HCT116 (cell line): ENCODE measurements around the gene BCL11B. TPM values are rescaled to one million over a fixed set of nuclear protein-coding genes. Genes with fewer than 3 reads are reported as not detected.

Experiments
- ATAC-seq: fragments of 200-7000 bp; cut with Tn5 transposase; 2 replicates; pipeline ENCODE4 v1.9.1; 2020; ENCODE audit warnings: mild to moderate bottlenecking, moderate library complexity
- BruUV-seq: library from RNA; stranded (reverse); fragments of 400-500 nt; replicated peaks from 2 replicates; lab custom pipeline; 2021; lab: Mats Ljungman, UMichigan
- CTCF ChIA-PET: fragments of 300-600 bp; sonication (Branson Sonifier 250); formaldehyde crosslinking; loops from one replicate; lab custom pipeline; 2021; ENCODE audit warnings: antibody characterized with exemption; lab: Charles Lee
- POLR2A ChIA-PET: fragments of 300-600, 350-600 bp; sonication (Branson Sonifier 250); formaldehyde crosslinking; loops from one replicate; lab custom pipeline; 2021; ENCODE audit warnings: antibody characterized with exemption; lab: Charles Lee
- RAD21 ChIA-PET, 2 experiments: fragments of 300-600 bp; sonication (Branson Sonifier 250); formaldehyde crosslinking; loops; one replicate each; lab custom pipeline; 2023; ENCODE audit warnings: low total read pairs in 2 of 2; ENCODE audit not compliant: uncharacterized antibody in 2 of 2, unreplicated experiment in 2 of 2, low non-redundant PET in 1 of 2; lab: Charles Lee
- DNase-seq: peaks from one replicate; pipeline ENCODE4 v3.0.0-alpha.2; 2010; ENCODE audit warnings: low read depth, low spot score
- H2AFZ ChIP-seq: fragments of 200-600 bp; shearing (Covaris generic), sonication (generic); 2 replicates; pipeline ENCODE4 v1.6.1; 2017; ENCODE audit warnings: low read depth, mixed run types, mixed read lengths, antibody characterized with exemption, low read length; ENCODE audit not compliant: poor library complexity, severe bottlenecking
- H3K27ac ChIP-seq: 2 replicates; pipeline ENCODE4 v1.5.1; 2012; ENCODE audit warnings: low read depth, low read length
- H3K27me3 ChIP-seq: fragments of 200-600 bp; sonication (generic); 2 replicates; pipeline ENCODE4 v1.6.1; 2016; ENCODE audit warnings: mixed run types, low read length, mixed read lengths; ENCODE audit not compliant: insufficient read depth
- H3K36me3 ChIP-seq, 2 experiments: fragments of 200-500 bp in 1 of 2; fragments of 200-600 bp in 1 of 2; sonication (Bioruptor generic) in 1 of 2; sonication (generic) in 1 of 2; 2 replicates each; pipeline versions ENCODE4 v1.5.1 to v1.6.1; 2014 to 2016; ENCODE audit warnings: low read length in 2 of 2, inconsistent platforms in 1 of 2, mixed read lengths in 1 of 2, mixed run types in 1 of 2; ENCODE audit not compliant: insufficient read depth in 2 of 2, control insufficient read depth in 1 of 2
- H3K4me1 ChIP-seq, 2 experiments: fragments of 200-600 bp in 1 of 2; sonication (generic) in 1 of 2; 2 replicates each; pipeline versions ENCODE4 v1.5.1 to v1.6.1; 2012 to 2017; ENCODE audit warnings: low read length in 2 of 2, inconsistent platforms in 1 of 2, mild to moderate bottlenecking in 1 of 2, mixed read lengths in 1 of 2, mixed run types in 1 of 2, moderate library complexity in 1 of 2; ENCODE audit not compliant: insufficient read depth in 2 of 2, control insufficient read depth in 1 of 2
- H3K4me2 ChIP-seq: fragments of 200-600 bp; sonication (generic); 2 replicates; pipeline ENCODE4 v1.6.1; 2017; ENCODE audit warnings: mixed run types, low read length, mixed read lengths
- H3K4me3 ChIP-seq, 2 experiments: fragments of 200-600 bp in 1 of 2; sonication (generic) in 1 of 2; replicated peaks in 1 of 2; 2 replicates each; pipeline ENCODE4 v1.5.1; 2011 to 2016; ENCODE audit warnings: low read length in 2 of 2, control low read depth in 1 of 2, low read depth in 1 of 2, mild to moderate bottlenecking in 1 of 2, mixed read lengths in 1 of 2, mixed run types in 1 of 2
- H3K79me2 ChIP-seq: fragments of 200-600 bp; sonication (generic); 2 replicates; pipeline ENCODE4 v1.6.1; 2017; ENCODE audit warnings: mild to moderate bottlenecking, mixed run types, low read length, moderate library complexity, mixed read lengths; ENCODE audit not compliant: insufficient read depth
- H3K9ac ChIP-seq: fragments of 200-600 bp; sonication (generic); 2 replicates; pipeline ENCODE4 v1.6.1; 2016; ENCODE audit warnings: low read length, mixed read lengths
- H3K9me2 ChIP-seq: fragments of 200-600 bp; sonication (generic), shearing (Covaris generic); 2 replicates; pipeline ENCODE4 v1.6.1; 2017; ENCODE audit warnings: mixed run types, mild to moderate bottlenecking, moderate library complexity; ENCODE audit not compliant: insufficient read depth
- H3K9me3 ChIP-seq, 2 experiments: fragments of 200-500 bp in 1 of 2; fragments of 200-600 bp in 1 of 2; sonication (Bioruptor generic) in 1 of 2; sonication (generic) in 1 of 2; 2 replicates each; pipeline ENCODE4 v1.6.1; 2014 to 2017; ENCODE audit warnings: low read length in 2 of 2, mixed read lengths in 2 of 2, inconsistent platforms in 1 of 2, low read depth in 1 of 2, mild to moderate bottlenecking in 1 of 2, mixed run types in 1 of 2, moderate library complexity in 1 of 2; ENCODE audit not compliant: control insufficient read depth in 1 of 2, insufficient read depth in 1 of 2
- H4K20me1 ChIP-seq: fragments of 200-600 bp; sonication (generic), shearing (Covaris generic); 2 replicates; pipeline ENCODE4 v1.6.1; 2017; ENCODE audit warnings: mixed run types, mild to moderate bottlenecking, moderate library complexity; ENCODE audit not compliant: insufficient read depth
- CBX3 ChIP-seq: IDR thresholded peaks from 2 replicates; pipeline ENCODE4 v1.6.1; 2012; ENCODE audit warnings: low read depth
- CTCF ChIP-seq, 3 experiments: fragments of 200-600 bp in 1 of 3; sonication (generic) in 1 of 3; IDR thresholded peaks in 2 of 3; conservative IDR thresholded peaks in 1 of 3; 2 replicates each; pipeline ENCODE4 v1.5.1; 2012 to 2017; ENCODE audit warnings: low read depth in 2 of 3, low read length in 2 of 3, antibody characterized with exemption in 1 of 3, borderline replicate concordance in 1 of 3, control low read depth in 1 of 3, mild to moderate bottlenecking in 1 of 3, mixed read lengths in 1 of 3, mixed run types in 1 of 3, moderate library complexity in 1 of 3; ENCODE audit not compliant: insufficient read depth in 1 of 3
- FOSL1 ChIP-seq: IDR thresholded peaks from 2 replicates; pipeline ENCODE4 v1.6.1; 2012; ENCODE audit warnings: low read depth
- JUND ChIP-seq: IDR thresholded peaks from 2 replicates; pipeline ENCODE4 v1.6.1; 2012
- MAX ChIP-seq: IDR thresholded peaks from 2 replicates; pipeline ENCODE4 v1.6.1; 2012
- POLR2A ChIP-seq: IDR thresholded peaks from 2 replicates; pipeline ENCODE4 v1.7.0; 2011; ENCODE audit warnings: borderline replicate concordance; ENCODE audit not compliant: insufficient read depth, insufficient read length; ENCODE audit errors: extremely low read depth
- POLR2AphosphoS5 ChIP-seq: IDR thresholded peaks from 2 replicates; pipeline ENCODE4 v1.6.1; 2011; ENCODE audit warnings: mild to moderate bottlenecking, low read depth, low read length, moderate library complexity
- SP1 ChIP-seq: IDR thresholded peaks from 2 replicates; pipeline ENCODE4 v1.6.1; 2012; ENCODE audit warnings: low read depth
- intact Hi-C: fragments of 100-400 bp; cut with micrococcal nuclease; formaldehyde crosslinking; loops from 2 replicates; pipeline ENCODE4 v1.10.0; 2022
- total RNA-seq: library from RNA; stranded (reverse); gene quantifications from one replicate; pipeline ENCODE4 v1.2.1, GENCODE V29; 2021; ENCODE audit not compliant: unreplicated experiment

The BCL11B gene
- total RNA-seq, 1 experiment from 2014 or later, result 1.1 TPM

- BruUV-seq, result no TSS peak
- H3K4me2 ChIP-seq, result peak overlapping the region; percentile 40
Measured at GRCh38 chr14:99239661-99240092, 32.3 kb downstream of the BCL11B start.

More at GRCh38 chr14:99239661-99240092, 32.3 kb downstream of the BCL11B start:
- Histone ChIP-seq H4K20me1 (no peaks in the 10 kb centered on the region), H3K9me2 (no peaks in the 10 kb centered on the region), H3K4me3 (no peak overlapping the region), H3K27me3 (no peaks in the 10 kb centered on the region; the same call in 1 of the 2 replicates), H2AFZ (no peak overlapping the region), H3K36me3 (no peaks in the 10 kb centered on the region), H3K9ac (no peak overlapping the region), H3K27ac (no peak overlapping the region), H3K4me1 (peaks cover 8 to 23% of the 10 kb centered on the region in 2 experiments; a peak in 3 of 4 replicates), H3K9me3 (no peaks in the 10 kb centered on the region), H3K79me2 (no peaks in the 10 kb centered on the region)
- intact Hi-C loops, result no loop called here
- peak; percentile 46; the same call in 1 of the 2 replicates for ATAC-seq
- 0 out of 2 replicates have a peak, but pooled peaks have one; percentile 27 for TF ChIP-seq CBX3
- peak; percentile 53; the same call in 1 of the 2 replicates for TF ChIP-seq FOSL1
- 0 out of 2 replicates have a peak, but pooled peaks have one; percentile 27 for TF ChIP-seq JUND
- TF ChIP-seq POLR2AphosphoS5, result no peak
- no peak for TF ChIP-seq CTCF (IDR thresholded peaks at IDR 0.05 in 2 of 3, conservative IDR thresholded peaks at IDR 0.05 in 1 of 3; ENCODE audit: borderline replicate concordance in 1 of 3, insufficient read depth in 1 of 3, low read depth in 2 of 3, low read length in 2 of 3)
- TF ChIP-seq MAX, result no peak
- no peak for TF ChIP-seq POLR2A
- peak; percentile 20; the same call in 1 of the 2 replicates for TF ChIP-seq SP1
- ChIA-PET POLR2A (no interaction called here), CTCF (no interaction called here), RAD21 (no interaction called here)
- DNase-seq, result no peak
